ENCODE measurements around the gene KSR2.

The KSR2 gene

GRCh38 chr12:117603316-117604113, 365.3 kb downstream of the KSR2 start:
- H3K4me1 ChIP-seq (ENCODE audit: control insufficient read depth in 1 of 2, insufficient read depth in 1 of 2, low read depth in 1 of 2, low read length in 1 of 2), result no peaks in the 10 kb centered on the region

GRCh38 chr12:117599849-117600248, 368.9 kb downstream of the KSR2 start:
- H3K36me3 ChIP-seq, result no peaks in the 10 kb centered on the region
- no peaks in the 10 kb centered on the region for H3K9me3 ChIP-seq
- H3K4me1 ChIP-seq (ENCODE audit: control insufficient read depth in 1 of 2, insufficient read depth in 1 of 2, low read depth in 1 of 2, low read length in 1 of 2), result no peaks in the 10 kb centered on the region
- no peaks in the 10 kb centered on the region for H3K27me3 ChIP-seq
- no peak overlapping the region for H3K4me3 ChIP-seq (ENCODE audit: low read depth in 1 of 2, low read length in 1 of 2)
- H3K27ac ChIP-seq, result no peak overlapping the region
- no peak for TF ChIP-seq CTCF (IDR thresholded peaks at IDR 0.05)

More at GRCh38 chr12:117603316-117604113, 365.3 kb downstream of the KSR2 start:
- Histone ChIP-seq H3K9me3 (no peaks in the 10 kb centered on the region), H3K36me3 (no peaks in the 10 kb centered on the region), H3K4me3 (ENCODE audit: low read depth in 1 of 2, low read length in 1 of 2) (no peak overlapping the region), H3K27me3 (no peaks in the 10 kb centered on the region), H3K27ac (no peak overlapping the region)
- no peak for TF ChIP-seq CTCF (IDR thresholded peaks at IDR 0.05)

DNA sequence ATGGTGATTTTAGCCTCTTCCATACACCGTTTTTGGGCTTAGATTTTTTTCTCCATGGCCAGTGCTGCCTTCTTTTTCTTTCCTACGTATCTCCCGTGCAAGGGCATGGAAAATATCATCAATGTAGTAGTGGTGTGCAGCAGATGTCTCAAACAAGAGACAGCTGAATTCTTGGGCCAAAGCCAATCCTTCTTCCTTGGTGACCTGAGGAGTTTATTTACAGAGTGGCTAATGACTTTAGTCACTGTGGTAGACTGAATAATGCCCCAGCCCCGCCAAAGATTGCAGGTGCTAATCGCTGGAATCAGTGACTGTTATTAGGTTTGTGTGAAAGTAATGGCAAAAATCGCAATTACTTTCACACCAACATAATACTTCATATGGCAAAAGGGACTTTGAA, 371.8 kb downstream of the KSR2 start:
- TF ChIP-seq CTCF (IDR thresholded peaks at IDR 0.05), result no peak
- H3K36me3 ChIP-seq, result no peaks in the 10 kb centered on the region
- no peaks in the 10 kb centered on the region for H3K27me3 ChIP-seq
- H3K9me3 ChIP-seq, result no peaks in the 10 kb centered on the region
- no peaks in the 10 kb centered on the region for H3K4me1 ChIP-seq (ENCODE audit: control insufficient read depth in 1 of 2, insufficient read depth in 1 of 2, low read depth in 1 of 2, low read length in 1 of 2)
- H3K27ac ChIP-seq, result no peak overlapping the region
- no peak overlapping the region for H3K4me3 ChIP-seq (ENCODE audit: low read depth in 1 of 2, low read length in 1 of 2)

DNA sequence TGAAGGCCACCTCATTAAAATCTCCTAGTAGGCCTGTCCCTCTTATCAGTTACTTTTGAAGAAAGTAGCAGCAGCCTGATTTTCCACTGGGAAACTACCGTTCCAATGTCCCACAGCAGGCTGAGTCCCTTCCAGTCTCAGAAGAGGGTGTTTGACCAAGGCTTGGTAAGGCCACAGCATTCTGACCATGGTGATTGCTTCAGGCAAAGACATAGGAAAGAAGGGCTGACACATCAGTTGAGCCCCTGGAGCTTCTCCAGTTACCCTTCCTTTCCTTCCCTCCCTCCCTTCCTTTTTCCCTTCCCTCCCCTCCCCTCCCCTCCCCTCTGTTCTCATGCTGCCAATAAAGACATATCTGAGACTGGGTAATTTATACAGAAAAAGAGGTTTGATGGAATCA, 373.0 kb downstream of the KSR2 start:
- no peaks in the 10 kb centered on the region for H3K4me1 ChIP-seq (ENCODE audit: control insufficient read depth in 1 of 2, insufficient read depth in 1 of 2, low read depth in 1 of 2, low read length in 1 of 2)
- no peak overlapping the region for H3K4me3 ChIP-seq (ENCODE audit: low read depth in 1 of 2, low read length in 1 of 2)
- no peaks in the 10 kb centered on the region for H3K36me3 ChIP-seq
- no peaks in the 10 kb centered on the region for H3K9me3 ChIP-seq
- no peak overlapping the region for H3K27ac ChIP-seq
- H3K27me3 ChIP-seq, result no peaks in the 10 kb centered on the region
- TF ChIP-seq CTCF (IDR thresholded peaks at IDR 0.05), result no peak

DNA sequence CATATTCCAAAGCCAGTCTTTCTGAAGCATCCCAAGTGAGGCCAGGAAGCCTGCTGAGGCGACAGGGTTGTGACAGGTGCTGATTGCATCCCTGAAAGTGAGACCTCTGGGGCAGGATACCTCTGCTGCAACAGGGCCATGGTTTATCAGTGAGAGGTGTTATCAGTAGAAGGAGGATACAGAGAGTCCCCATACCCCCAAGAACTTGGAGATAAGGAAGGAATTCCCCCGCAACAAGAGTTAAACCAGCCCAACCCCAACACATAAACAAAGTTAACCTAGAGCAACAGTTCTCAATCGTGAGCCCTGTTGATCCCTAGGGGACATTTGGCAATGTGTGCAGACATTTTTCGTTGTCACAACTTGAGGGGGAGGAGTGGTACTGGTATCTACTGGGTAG, 374.3 kb downstream of the KSR2 start:
- Histone ChIP-seq H3K9me3 (no peaks in the 10 kb centered on the region), H3K4me1 (ENCODE audit: control insufficient read depth in 1 of 2, insufficient read depth in 1 of 2, low read depth in 1 of 2, low read length in 1 of 2) (no peaks in the 10 kb centered on the region), H3K27ac (no peak overlapping the region), H3K27me3 (no peaks in the 10 kb centered on the region), H3K36me3 (no peaks in the 10 kb centered on the region), H3K4me3 (ENCODE audit: low read depth in 1 of 2, low read length in 1 of 2) (no peak overlapping the region)
- TF ChIP-seq CTCF (IDR thresholded peaks at IDR 0.05), result no peak

Data from neutrophil (primary cell).